ENCODE measurements around the gene HERC2. TPM values are rescaled to one million over a fixed set of nuclear protein-coding genes. Genes with fewer than 3 reads are reported as not detected.
"Not testable (repeated sequence)": the region's sequence is repeated elsewhere in the genome, so short reads cannot be mapped to it uniquely, and the experiment has no call there.

HERC2 gene
- total and polyA plus RNA-seq, 9 donors, result 33.3 to 83.3 (median 48.9) TPM

DNA sequence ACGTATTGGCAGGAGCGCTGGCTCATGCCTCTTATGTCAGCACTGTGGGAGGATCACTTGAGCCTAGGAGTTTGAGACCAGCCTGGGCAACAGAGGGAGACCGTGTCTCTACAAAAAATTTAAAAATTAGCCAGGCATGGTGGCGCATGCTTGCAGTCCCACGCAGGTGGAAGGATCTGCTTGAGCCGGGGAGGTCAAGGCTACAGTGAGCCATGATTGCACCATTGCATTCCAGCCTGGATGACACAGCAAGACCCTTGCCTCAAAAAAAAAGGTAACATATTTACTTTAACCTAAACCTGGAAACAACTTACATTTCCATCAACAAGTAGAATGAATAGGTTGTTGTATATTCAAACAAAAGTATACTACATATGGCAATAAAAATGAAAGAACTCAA lies 78.1 kb downstream of the HERC2 start:
- DNase-seq, result no peak
- H3K9me3 ChIP-seq, result peaks cover 0 to 4% of the 10 kb centered on the region in 2 donors
- H3K36me3 ChIP-seq, result no peaks in the 10 kb centered on the region
- TF ChIP-seq, protein P1, sequence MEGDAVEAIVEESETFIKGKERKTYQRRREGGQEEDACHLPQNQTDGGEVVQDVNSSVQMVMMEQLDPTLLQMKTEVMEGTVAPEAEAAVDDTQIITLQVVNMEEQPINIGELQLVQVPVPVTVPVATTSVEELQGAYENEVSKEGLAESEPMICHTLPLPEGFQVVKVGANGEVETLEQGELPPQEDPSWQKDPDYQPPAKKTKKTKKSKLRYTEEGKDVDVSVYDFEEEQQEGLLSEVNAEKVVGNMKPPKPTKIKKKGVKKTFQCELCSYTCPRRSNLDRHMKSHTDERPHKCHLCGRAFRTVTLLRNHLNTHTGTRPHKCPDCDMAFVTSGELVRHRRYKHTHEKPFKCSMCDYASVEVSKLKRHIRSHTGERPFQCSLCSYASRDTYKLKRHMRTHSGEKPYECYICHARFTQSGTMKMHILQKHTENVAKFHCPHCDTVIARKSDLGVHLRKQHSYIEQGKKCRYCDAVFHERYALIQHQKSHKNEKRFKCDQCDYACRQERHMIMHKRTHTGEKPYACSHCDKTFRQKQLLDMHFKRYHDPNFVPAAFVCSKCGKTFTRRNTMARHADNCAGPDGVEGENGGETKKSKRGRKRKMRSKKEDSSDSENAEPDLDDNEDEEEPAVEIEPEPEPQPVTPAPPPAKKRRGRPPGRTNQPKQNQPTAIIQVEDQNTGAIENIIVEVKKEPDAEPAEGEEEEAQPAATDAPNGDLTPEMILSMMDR (IDR thresholded peaks at IDR 0.05), result no peak
- TF ChIP-seq EP300 (IDR thresholded peaks at IDR 0.05) (no peak), POLR2A (IDR thresholded peaks at IDR 0.05) (no peak)
- 96 to 99% (median 98%) methylated on average over 6 of the region's 6 CpGs for WGBS, 3 donors
- intact Hi-C loops (cut with DNase I), result no loop called here
- no peaks in the 10 kb centered on the region for H3K27me3 ChIP-seq
- H3K4me3 ChIP-seq, result no peak overlapping the region
- no peak overlapping the region for H3K27ac ChIP-seq
- H3K4me1 ChIP-seq (ENCODE audit: insufficient read depth), result no peaks in the 10 kb centered on the region

DNA sequence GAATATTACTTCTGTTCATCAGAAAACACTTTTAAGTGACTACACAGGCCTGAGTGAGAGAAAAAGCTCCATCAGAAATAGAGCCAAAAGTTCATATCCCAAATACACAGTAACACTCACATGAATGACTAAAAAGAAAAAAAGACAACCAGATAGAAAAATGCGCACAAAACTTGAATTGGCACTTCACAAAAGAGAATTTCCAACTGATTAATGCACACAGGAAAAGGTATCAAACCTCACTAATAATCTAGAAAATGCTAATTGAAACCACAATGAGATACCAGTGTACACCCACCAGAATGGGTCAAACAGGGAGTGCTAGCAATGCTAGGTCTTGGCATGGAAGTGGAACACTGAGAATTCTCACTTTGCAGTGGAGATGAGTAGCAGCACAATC lies 78.6 kb downstream of the HERC2 start:
- peaks cover 0 to 4% of the 10 kb centered on the region in 2 donors for H3K9me3 ChIP-seq
- H3K4me1 ChIP-seq (ENCODE audit: insufficient read depth), result no peaks in the 10 kb centered on the region
- H3K27ac ChIP-seq, result no peak overlapping the region
- no peak for TF ChIP-seq EP300 (IDR thresholded peaks at IDR 0.05)
- TF ChIP-seq, protein P1 (IDR thresholded peaks at IDR 0.05), result no peak
- TF ChIP-seq POLR2A (IDR thresholded peaks at IDR 0.05), result no peak
- no peak for DNase-seq
- H3K36me3 ChIP-seq, result no peaks in the 10 kb centered on the region
- 97 to 100% (median 97%) methylated on average over 1 of the region's 1 CpG for WGBS, 3 donors
- H3K27me3 ChIP-seq, result no peaks in the 10 kb centered on the region
- intact Hi-C loops (cut with DNase I), result no loop called here
- no peak overlapping the region for H3K4me3 ChIP-seq

DNA sequence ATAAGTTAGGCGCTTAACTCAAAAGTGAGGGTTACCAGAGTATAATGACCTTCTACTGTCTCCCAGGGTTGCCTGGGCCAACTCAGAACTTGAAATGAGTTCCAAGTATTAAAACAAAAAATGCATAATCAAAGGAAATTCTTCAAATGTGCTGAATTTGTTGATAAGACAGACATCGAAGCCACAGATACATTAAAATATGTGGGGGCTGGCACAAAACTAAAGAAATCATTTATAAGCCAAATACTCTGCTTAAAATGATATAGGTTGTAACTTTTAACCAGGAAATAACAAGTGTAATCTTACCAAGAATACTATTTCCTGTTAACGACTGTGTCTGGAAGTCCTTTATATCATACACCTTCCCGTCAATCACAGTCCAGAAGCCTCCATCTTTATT lies 83.7 kb downstream of the HERC2 start:
- intact Hi-C loops (cut with DNase I); H3K9me3 ChIP-seq; H3K4me1 ChIP-seq (ENCODE audit: insufficient read depth); H3K27ac ChIP-seq; DNase-seq; H3K4me3 ChIP-seq; H3K27me3 ChIP-seq; H3K36me3 ChIP-seq: not testable (repeated sequence)
- 60 to 66% (median 63%) methylated on average over 4 of the region's 4 CpGs for WGBS, 3 donors

DNA sequence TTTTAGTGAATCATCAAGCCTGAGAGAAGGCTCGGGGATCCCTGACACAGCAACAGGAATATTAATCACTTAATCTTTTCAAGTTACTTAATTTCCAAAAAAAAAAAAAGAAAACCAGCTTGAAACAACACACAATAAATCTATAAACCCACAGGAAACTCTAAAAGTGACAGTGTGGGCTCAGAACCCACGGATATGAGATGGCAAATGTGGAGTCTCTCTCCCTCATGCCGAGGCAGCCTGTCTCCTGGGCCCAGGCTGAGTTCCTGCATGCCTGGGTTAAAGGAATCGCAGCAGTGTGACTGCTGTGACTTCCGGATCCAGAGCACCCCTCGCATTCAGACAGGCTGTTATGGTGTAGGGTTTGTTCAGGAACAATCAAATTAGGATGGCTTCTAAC lies 90.2 kb downstream of the HERC2 start:
- DNase-seq; H3K9me3 ChIP-seq; H3K4me1 ChIP-seq (ENCODE audit: insufficient read depth); H3K4me3 ChIP-seq; intact Hi-C loops (cut with DNase I); H3K36me3 ChIP-seq; H3K27ac ChIP-seq; H3K27me3 ChIP-seq: not testable (repeated sequence)
- 80 to 85% (median 85%) methylated on average over 6 of the region's 6 CpGs for WGBS, 3 donors

DNA sequence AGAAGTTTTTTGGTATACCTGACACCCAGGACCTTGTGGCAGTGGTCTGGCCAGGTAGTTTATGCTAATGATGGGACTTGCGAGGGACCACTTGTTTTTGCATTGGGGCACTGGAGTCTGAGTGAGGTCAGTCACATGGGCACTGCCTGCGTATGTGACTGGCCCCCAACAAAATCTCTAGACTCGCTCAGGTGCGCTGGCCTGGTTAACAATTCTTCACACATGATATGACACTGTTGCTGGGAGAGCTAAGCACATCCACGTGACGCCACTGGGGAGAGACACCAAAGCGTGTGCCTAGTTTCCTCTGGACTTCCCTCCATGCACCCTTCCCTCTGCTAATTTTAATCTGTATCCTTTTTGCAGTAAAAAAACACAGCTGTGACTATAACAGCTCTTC lies 90.6 kb downstream of the HERC2 start:
- H3K27me3 ChIP-seq; H3K4me1 ChIP-seq (ENCODE audit: insufficient read depth); H3K4me3 ChIP-seq; intact Hi-C loops (cut with DNase I); H3K9me3 ChIP-seq; DNase-seq; H3K36me3 ChIP-seq; H3K27ac ChIP-seq: not testable (repeated sequence)
- 88 to 97% (median 90%) methylated on average over 6 to 7 of the region's 7 CpGs for WGBS, 3 donors

DNA sequence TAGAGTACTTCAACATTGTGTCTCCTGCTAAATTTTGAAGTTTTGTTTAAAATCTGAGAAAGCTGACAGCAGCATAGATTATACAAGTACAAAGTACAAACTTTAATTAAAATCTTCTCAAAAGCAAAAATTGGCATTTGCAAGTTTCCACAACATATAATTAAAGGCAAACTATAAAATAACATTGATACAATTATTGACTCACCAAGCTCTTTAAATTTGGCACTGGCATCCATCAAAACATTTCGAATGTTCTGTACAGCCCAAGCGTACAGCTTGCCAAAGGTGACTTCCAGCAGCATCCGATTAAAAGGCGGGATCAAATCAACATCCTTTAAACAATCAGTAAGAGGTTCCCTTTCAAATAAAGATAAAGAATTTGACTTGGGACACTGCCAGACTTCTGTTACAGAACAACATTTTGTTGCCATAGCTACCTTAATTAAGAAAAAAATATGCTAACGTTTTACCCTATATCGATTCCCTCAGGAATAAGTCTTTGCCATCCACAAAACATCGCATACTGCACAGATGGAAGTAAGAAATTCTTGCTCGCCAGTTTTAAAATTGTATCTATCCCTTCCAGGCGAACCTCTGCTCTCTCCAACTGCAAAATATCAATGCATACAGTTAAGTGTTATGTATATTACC lies 92.9 kb downstream of the HERC2 start:
- DNase-seq; H3K27ac ChIP-seq; H3K4me1 ChIP-seq (ENCODE audit: insufficient read depth); H3K36me3 ChIP-seq; H3K27me3 ChIP-seq; H3K9me3 ChIP-seq; intact Hi-C loops (cut with DNase I); H3K4me3 ChIP-seq: not testable (repeated sequence)
- WGBS, 3 donors, result 65 to 76% (median 67%) methylated on average over 9 of the region's 9 CpGs

Data from ovary (tissue), 9 donors.